SU-DHL-6 (cell line): ENCODE results near the gene INPP5A.

Experiments used
- EZH2phosphoT487 ChIP-seq: fragments of 200-600 bp; sonication (generic), shearing (Covaris generic); conservative IDR thresholded peaks from 2 replicates; pipeline ENCODE4 v1.6.1; 2018; ENCODE audit warnings: mild to moderate bottlenecking, antibody characterized with exemption, low read length, moderate library complexity, mixed read lengths
- TF ChIP-seq, protein P1 (sequence below): fragments of 200-600 bp; sonication (generic); IDR thresholded peaks from one replicate; pipeline ENCODE4 v1.5.1; 2017; ENCODE audit warnings: antibody characterized with exemption, mild to moderate bottlenecking, low read length, moderate library complexity; ENCODE audit not compliant: insufficient read depth, poor library complexity, severe bottlenecking

GRCh38 chr10:132493246-132493755, 44.3 kb upstream of the INPP5A start:
- TF ChIP-seq, protein P1, sequence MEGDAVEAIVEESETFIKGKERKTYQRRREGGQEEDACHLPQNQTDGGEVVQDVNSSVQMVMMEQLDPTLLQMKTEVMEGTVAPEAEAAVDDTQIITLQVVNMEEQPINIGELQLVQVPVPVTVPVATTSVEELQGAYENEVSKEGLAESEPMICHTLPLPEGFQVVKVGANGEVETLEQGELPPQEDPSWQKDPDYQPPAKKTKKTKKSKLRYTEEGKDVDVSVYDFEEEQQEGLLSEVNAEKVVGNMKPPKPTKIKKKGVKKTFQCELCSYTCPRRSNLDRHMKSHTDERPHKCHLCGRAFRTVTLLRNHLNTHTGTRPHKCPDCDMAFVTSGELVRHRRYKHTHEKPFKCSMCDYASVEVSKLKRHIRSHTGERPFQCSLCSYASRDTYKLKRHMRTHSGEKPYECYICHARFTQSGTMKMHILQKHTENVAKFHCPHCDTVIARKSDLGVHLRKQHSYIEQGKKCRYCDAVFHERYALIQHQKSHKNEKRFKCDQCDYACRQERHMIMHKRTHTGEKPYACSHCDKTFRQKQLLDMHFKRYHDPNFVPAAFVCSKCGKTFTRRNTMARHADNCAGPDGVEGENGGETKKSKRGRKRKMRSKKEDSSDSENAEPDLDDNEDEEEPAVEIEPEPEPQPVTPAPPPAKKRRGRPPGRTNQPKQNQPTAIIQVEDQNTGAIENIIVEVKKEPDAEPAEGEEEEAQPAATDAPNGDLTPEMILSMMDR: no peak
- TF ChIP-seq EZH2phosphoT487: no peak
